IPS-18a (cell line): Measurements from ENCODE around the gene ARMC9.
A peak's percentile ranks its signal among the peaks of the same experiment; 100 is the strongest.
"Not testable (repeated sequence)": the region's sequence is repeated elsewhere in the genome, so short reads cannot be mapped to it uniquely, and the experiment has no call there.

Source experiments
- H3K27ac ChIP-seq: one replicate; pipeline ENCODE4 v1.5.1; 2013; ENCODE audit warnings: low read length
- H3K27me3 ChIP-seq: one replicate; pipeline ENCODE4 v1.6.1; 2013; ENCODE audit warnings: mild to moderate bottlenecking, low read length; ENCODE audit not compliant: control insufficient read depth, insufficient read depth
- H3K36me3 ChIP-seq: one replicate; pipeline ENCODE4 v1.6.1; 2013; ENCODE audit warnings: low read depth, low read length; ENCODE audit not compliant: control insufficient read depth
- H3K4me1 ChIP-seq: one replicate; pipeline ENCODE4 v1.6.1; 2013; ENCODE audit warnings: low read depth, low read length; ENCODE audit not compliant: control insufficient read depth
- H3K4me3 ChIP-seq: one replicate; pipeline ENCODE4 v1.5.1; 2013; ENCODE audit warnings: low read length
- H3K9ac ChIP-seq: one replicate; pipeline ENCODE4 v1.6.1; 2013; ENCODE audit warnings: mild to moderate bottlenecking, low read length, moderate library complexity
- H3K9me3 ChIP-seq: one replicate; pipeline ENCODE4 v1.6.1; 2013; ENCODE audit warnings: low read depth, low read length; ENCODE audit not compliant: control insufficient read depth

Gene ARMC9

GRCh38 chr2:231396058-231396821 lies 197.8 kb downstream of the ARMC9 start:
- Histone ChIP-seq H3K9me3 (no peaks in the 10 kb centered on the region), H3K27ac (no peak overlapping the region), H3K4me1 (peaks cover 27% of the 10 kb centered on the region), H3K4me3 (peak overlapping the region; percentile 63), H3K9ac (peak overlapping the region; percentile 9), H3K27me3 (peaks cover 5% of the 10 kb centered on the region), H3K36me3 (peaks cover 13% of the 10 kb centered on the region)

- peaks cover 27% of the 10 kb centered on the region for H3K4me1 ChIP-seq
- no peak overlapping the region for H3K9ac ChIP-seq
- peak overlapping the region; percentile 63 for H3K4me3 ChIP-seq
- peaks cover 13% of the 10 kb centered on the region for H3K36me3 ChIP-seq
- H3K27me3 ChIP-seq, result peaks cover 5% of the 10 kb centered on the region
- H3K27ac ChIP-seq, result no peak overlapping the region
- no peaks in the 10 kb centered on the region for H3K9me3 ChIP-seq
These were observed 198.8 kb downstream of the ARMC9 start for GRCh38 chr2:231397011-231397927.

DNA sequence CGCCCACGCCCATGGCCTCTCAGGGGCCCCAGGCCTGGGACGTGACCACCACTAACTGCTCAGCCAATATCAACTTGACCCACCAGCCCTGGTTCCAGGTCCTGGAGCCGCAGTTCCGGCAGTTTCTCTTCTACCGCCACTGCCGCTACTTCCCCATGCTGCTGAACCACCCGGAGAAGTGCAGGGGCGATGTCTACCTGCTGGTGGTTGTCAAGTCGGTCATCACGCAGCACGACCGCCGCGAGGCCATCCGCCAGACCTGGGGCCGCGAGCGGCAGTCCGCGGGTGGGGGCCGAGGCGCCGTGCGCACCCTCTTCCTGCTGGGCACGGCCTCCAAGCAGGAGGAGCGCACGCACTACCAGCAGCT lies 199.5 kb downstream of the ARMC9 start:
- peaks cover 13% of the 10 kb centered on the region for H3K36me3 ChIP-seq
- no peaks in the 10 kb centered on the region for H3K9me3 ChIP-seq
- peaks cover 22% of the 10 kb centered on the region for H3K4me1 ChIP-seq
- H3K4me3 ChIP-seq, result no peak overlapping the region
- no peak overlapping the region for H3K27ac ChIP-seq
- H3K9ac ChIP-seq, result no peak overlapping the region
- H3K27me3 ChIP-seq, result peaks cover 5% of the 10 kb centered on the region

- Histone ChIP-seq H3K4me3 (no peak overlapping the region), H3K9me3 (no peaks in the 10 kb centered on the region), H3K9ac (no peak overlapping the region), H3K4me1 (peaks cover 16% of the 10 kb centered on the region), H3K27me3 (peaks cover 5% of the 10 kb centered on the region), H3K27ac (no peak overlapping the region), H3K36me3 (peaks cover 13% of the 10 kb centered on the region)
These were observed 200.2 kb downstream of the ARMC9 start for GRCh38 chr2:231398585-231398984.

- Histone ChIP-seq H3K36me3 (peaks cover 13% of the 10 kb centered on the region), H3K4me3 (no peak overlapping the region), H3K4me1 (peaks cover 14% of the 10 kb centered on the region), H3K27me3 (peaks cover 5% of the 10 kb centered on the region), H3K27ac (no peak overlapping the region), H3K9me3 (no peaks in the 10 kb centered on the region), H3K9ac (no peak overlapping the region)
These were observed 200.8 kb downstream of the ARMC9 start for GRCh38 chr2:231399046-231399852.

DNA sequence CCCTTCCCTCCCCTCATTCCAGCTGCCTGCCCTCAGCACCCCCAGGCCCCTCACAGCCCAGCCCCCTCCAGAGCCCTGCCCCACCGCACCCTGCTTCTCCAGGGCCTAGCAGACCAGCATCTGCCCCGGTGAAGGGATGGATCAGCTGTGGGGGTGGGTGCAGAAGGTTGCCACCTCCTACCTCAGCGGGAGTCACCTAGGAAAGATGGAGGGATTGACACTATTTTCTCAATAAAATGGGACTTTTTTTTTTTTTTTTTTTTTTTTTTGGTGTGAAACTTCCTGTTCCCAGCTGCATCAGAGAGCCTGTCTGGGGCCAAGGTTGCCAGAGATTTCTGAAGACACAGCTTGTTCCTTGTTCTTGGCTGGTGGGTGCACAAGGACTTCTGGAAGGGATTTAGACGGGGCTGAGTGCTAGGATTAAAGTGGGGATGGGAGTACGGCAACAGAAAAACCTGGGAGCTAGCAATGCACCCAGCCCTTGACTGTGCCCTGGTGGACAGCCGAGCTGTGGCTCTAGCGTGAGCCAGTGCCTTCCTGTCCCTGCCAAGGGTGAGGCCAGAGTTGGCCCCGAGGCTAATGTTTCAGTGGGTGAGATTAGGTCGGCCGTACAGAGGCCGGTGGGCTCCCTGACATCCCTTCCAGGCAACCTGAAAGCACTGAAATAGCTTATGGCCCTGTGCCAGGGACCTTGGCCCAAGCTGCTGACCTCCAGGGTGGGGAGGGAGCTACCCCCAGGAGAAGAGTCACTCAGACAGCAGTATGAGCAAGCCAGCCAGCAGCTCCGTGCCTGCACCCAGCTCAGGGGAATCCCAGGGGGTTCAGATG lies 201.6 kb downstream of the ARMC9 start:
- H3K27ac ChIP-seq, result no peak overlapping the region
- no peak overlapping the region for H3K9ac ChIP-seq
- H3K27me3 ChIP-seq, result peaks cover 5% of the 10 kb centered on the region
- H3K36me3 ChIP-seq, result peaks cover 13% of the 10 kb centered on the region
- H3K4me1 ChIP-seq, result peaks cover 12% of the 10 kb centered on the region
- no peak overlapping the region for H3K4me3 ChIP-seq
- H3K9me3 ChIP-seq, result no peaks in the 10 kb centered on the region

GRCh38 chr2:231400681-231401080 lies 202.2 kb downstream of the ARMC9 start:
- H3K27me3 ChIP-seq, H3K9ac ChIP-seq, H3K4me3 ChIP-seq, H3K9me3 ChIP-seq, H3K27ac ChIP-seq: not testable (repeated sequence)
- H3K36me3 ChIP-seq, result peaks cover 13% of the 10 kb centered on the region
- peaks cover 16% of the 10 kb centered on the region for H3K4me1 ChIP-seq

GRCh38 chr2:231401101-231401500 lies 202.7 kb downstream of the ARMC9 start:
- not testable (repeated sequence) for H3K4me3 ChIP-seq, H3K27ac ChIP-seq, H3K27me3 ChIP-seq, H3K9ac ChIP-seq, H3K9me3 ChIP-seq
- Histone ChIP-seq H3K36me3 (peaks cover 13% of the 10 kb centered on the region), H3K4me1 (peaks cover 18% of the 10 kb centered on the region)

DNA sequence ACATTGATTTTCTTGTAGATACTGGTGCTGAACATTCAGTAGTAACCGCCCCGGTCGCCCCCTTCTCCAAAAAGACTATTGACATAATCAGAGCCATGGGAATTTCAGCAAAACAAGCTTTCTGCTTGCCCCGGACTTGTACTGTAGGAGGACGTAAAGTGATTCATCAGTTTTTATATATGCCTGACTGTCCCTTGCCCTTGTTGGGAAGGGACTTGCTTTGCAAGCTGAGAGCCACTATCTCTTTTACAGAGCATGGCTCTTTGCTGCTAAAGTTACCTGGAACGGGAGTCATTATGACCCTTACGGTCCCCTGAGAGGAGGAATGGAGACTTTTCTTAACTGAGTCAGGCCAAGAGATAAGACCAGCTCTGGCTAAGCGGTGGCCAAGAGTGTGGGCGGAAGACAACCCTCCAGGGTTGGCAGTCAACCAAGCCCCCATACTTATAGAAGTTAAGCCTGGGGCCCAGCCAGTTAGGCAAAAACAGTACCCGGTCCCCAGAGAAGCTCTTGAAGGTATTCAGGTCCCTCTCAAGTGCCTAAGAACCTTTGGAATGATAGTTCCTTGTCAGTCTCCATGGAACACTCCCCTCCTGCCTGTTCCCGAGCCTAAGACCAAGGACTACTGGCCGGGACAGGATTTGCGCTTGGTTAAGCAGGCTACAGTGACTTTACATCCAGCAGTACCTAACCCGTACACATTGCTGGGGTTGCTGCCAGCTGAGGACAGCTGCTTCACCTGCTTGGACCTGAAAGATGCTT lies 205.2 kb downstream of the ARMC9 start:
- not testable (repeated sequence) for H3K9me3 ChIP-seq, H3K36me3 ChIP-seq, H3K9ac ChIP-seq, H3K27me3 ChIP-seq, H3K4me3 ChIP-seq, H3K27ac ChIP-seq
- peaks cover 18% of the 10 kb centered on the region for H3K4me1 ChIP-seq

DNA sequence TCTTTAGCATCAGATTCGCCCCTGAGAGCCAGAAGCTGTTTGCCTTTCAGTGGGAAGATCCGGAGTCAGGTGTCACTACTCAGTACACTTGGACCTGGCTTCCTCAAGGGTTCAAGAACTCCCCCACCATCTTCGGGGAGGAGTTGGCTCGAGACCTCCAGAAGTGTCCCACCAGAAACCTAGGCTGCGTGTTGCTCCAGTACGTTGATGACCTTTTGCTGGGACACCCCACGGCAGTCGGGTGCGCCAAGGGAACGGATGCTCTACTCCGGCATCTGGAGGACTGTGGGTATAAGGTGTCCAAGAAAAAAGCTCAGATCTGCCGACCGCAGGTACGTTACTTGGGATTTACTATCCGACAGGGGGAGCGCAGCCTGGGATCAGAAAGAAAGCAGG lies 205.8 kb downstream of the ARMC9 start:
- not testable (repeated sequence) for H3K9me3 ChIP-seq, H3K4me3 ChIP-seq, H3K9ac ChIP-seq, H3K36me3 ChIP-seq, H3K27ac ChIP-seq, H3K27me3 ChIP-seq
- H3K4me1 ChIP-seq, result peaks cover 18% of the 10 kb centered on the region
